NT2/D1 (cell line): ENCODE measurements around the gene TBL3.
A peak's percentile ranks its signal among the peaks of the same experiment; 100 is the strongest.

Experiments
- DNase-seq: peaks from one replicate; pipeline ENCODE4 v3.0.0-alpha.2; 2011; ENCODE audit warnings: low read depth, low spot score
- H3K27me3 ChIP-seq: 2 replicates; pipeline ENCODE4 v1.6.0; 2011; ENCODE audit warnings: mild to moderate bottlenecking; ENCODE audit not compliant: insufficient read length, insufficient read depth
- H3K36me3 ChIP-seq: 2 replicates; pipeline ENCODE4 v1.6.1; 2011; ENCODE audit warnings: mild to moderate bottlenecking, low read length, mixed read lengths; ENCODE audit not compliant: insufficient read depth, insufficient read length
- H3K4me1 ChIP-seq: 2 replicates; pipeline ENCODE4 v1.5.1; 2011; ENCODE audit not compliant: insufficient read depth, insufficient read length
- H3K4me3 ChIP-seq: 2 replicates; pipeline ENCODE4 v1.5.1; 2011; ENCODE audit warnings: low read depth; ENCODE audit not compliant: insufficient read length
- H3K9ac ChIP-seq: 2 replicates; pipeline ENCODE4 v1.6.0; 2011; ENCODE audit warnings: low read depth; ENCODE audit not compliant: insufficient read length
- H3K9me3 ChIP-seq: 2 replicates; pipeline ENCODE4 v1.5.1; 2011; ENCODE audit warnings: mild to moderate bottlenecking, low read length; ENCODE audit not compliant: insufficient read depth
- SUZ12 ChIP-seq: IDR thresholded peaks from 2 replicates; pipeline ENCODE4 v1.6.1; 2011; ENCODE audit not compliant: insufficient read length, insufficient read depth; ENCODE audit errors: extremely low read depth
- YY1 ChIP-seq: IDR thresholded peaks from 2 replicates; pipeline ENCODE4 v1.6.1; 2011; ENCODE audit not compliant: insufficient read length, insufficient read depth
- ZNF274 ChIP-seq: IDR thresholded peaks from 2 replicates; pipeline ENCODE4 v1.6.1; 2011; ENCODE audit warnings: mild to moderate bottlenecking, low read depth, low read length

The TBL3 gene

DNA sequence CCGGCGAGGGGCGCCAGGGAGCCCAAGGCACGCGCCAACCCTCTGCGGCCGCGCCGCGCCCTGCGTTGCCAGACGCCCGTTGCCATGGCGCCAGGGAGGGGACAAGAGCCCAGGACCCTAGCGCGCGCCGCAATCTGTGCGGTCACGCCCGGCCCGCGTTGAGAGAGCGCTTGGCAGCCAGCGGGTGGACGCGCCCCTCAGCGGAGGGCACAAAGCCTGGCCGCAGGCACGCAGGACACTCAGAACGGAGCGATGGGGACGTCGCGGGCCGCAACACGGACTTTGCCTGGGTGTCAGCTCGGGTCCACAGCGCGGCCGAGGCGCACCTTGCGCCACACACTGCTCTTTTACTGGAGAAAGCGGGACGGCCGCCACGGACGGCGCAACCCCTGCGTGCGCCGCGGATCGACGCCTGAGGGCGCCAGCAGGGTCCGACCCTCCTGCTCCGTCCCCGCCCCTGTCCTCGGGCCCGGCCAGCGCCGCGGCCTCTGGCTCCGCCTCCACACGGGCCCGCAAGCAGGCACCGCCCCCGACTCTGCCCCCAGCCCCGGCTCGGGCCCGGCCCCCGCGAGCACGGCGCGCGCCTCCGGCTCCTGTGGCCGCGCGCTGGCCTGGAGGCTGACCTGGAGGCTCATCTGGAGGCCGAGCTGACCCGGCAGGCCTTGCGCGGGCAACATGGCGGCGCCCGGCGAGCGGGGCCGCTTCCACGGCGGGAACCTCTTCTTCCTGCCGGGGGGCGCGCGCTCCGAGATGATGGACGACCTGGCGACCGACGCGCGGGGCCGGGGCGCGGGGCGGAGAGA, 11.9 kb downstream of the TBL3 start, which contains the start of gene GFER:
GFER (plus strand) TSS at position 650 of the 803 bp plus-strand sequence; CDS start at position 676, 26 bp downstream.
- Histone ChIP-seq H3K4me1 (peaks cover 33% of the 10 kb centered on the region), H3K4me3 (peak within 1 kb of the TSS; percentile 89), H3K9me3 (no peaks in the 10 kb centered on the region), H3K27me3 (peaks cover 3% of the 10 kb centered on the region), H3K9ac (peak within 1 kb of the TSS; percentile 97), H3K36me3 (peaks cover 47% of the 10 kb centered on the region)
- TF ChIP-seq ZNF274 = no peak
- peak; percentile 90 for TF ChIP-seq YY1
- peak; percentile 92 for DNase-seq

DNA sequence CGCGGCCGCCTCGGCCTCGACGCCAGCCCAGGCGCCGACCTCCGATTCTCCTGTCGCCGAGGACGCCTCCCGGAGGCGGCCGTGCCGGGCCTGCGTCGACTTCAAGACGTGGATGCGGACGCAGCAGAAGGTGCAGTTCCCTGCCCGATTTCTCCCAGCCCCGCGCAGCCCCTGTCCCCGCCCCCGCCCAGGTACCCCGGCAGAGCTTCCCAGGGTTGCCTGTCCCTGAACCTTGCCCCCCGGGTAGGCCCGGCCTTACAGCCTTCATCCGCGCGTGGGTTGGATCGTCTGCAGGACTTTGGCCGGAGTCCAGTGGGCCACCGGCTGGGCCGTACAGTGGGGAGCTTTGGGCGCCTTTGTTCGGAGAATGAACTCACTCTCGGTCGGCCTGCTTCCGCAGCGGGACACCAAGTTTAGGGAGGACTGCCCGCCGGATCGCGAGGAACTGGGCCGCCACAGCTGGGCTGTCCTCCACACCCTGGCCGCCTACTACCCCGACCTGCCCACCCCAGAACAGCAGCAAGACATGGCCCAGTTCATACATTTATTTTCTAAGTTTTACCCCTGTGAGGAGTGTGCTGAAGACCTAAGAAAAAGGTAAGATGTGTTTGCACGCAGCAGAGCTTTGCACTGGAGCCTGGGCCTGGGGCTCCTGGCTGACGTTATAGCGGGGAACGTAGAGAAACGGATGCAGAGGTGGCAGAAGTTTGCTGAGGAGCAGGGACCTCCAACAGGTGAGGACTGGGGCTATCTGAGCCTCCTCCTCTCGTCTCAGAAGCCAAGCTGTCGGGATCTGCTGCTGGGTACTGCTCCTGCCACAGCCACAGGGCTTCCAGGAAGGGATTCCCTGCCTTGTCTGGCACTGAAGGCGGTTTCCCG, 12.7 kb downstream of the TBL3 start:
- DNase-seq = no peak
- TF ChIP-seq SUZ12 (no peak), ZNF274 (no peak), YY1 (no peak)
- peak overlapping the region; percentile 97 for H3K9ac ChIP-seq
- H3K9me3 ChIP-seq = no peaks in the 10 kb centered on the region
- peaks cover 39% of the 10 kb centered on the region for H3K36me3 ChIP-seq
- peaks cover 38% of the 10 kb centered on the region for H3K4me1 ChIP-seq
- peak overlapping the region; percentile 89 for H3K4me3 ChIP-seq
- H3K27me3 ChIP-seq = peaks cover 11% of the 10 kb centered on the region

DNA sequence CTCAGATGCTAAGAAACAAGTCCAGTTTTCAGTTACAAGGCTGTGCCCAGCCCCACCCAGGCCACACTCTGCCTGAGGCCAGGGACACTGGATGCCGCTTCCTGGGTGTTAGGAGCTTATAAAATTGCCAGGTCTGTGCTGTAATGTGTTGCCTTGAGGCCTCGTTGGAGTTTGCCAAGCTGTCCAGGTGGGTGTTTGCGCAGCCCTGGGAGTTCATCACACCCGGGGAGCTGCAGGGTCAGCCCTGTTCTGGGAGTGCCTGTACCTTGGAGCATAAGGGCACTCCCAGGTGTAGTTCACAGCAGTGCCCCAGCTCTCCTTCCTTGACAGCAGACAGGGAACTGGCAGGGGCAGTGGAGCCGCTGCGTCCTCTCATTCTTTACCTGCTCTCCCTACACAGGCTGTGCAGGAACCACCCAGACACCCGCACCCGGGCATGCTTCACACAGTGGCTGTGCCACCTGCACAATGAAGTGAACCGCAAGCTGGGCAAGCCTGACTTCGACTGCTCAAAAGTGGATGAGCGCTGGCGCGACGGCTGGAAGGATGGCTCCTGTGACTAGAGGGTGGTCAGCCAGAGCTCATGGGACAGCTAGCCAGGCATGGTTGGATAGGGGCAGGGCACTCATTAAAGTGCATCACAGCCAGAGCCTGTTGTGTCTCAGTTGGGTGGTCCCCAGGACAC, 13.8 kb downstream of the TBL3 start:
- H3K9ac ChIP-seq = peak overlapping the region; percentile 61
- no peak for DNase-seq
- peaks cover 14% of the 10 kb centered on the region for H3K27me3 ChIP-seq
- no peaks in the 10 kb centered on the region for H3K9me3 ChIP-seq
- TF ChIP-seq YY1 (no peak), SUZ12 (no peak), ZNF274 (no peak)
- peaks cover 38% of the 10 kb centered on the region for H3K4me1 ChIP-seq
- peaks cover 30% of the 10 kb centered on the region for H3K36me3 ChIP-seq
- peak overlapping the region; percentile 89 for H3K4me3 ChIP-seq

DNA sequence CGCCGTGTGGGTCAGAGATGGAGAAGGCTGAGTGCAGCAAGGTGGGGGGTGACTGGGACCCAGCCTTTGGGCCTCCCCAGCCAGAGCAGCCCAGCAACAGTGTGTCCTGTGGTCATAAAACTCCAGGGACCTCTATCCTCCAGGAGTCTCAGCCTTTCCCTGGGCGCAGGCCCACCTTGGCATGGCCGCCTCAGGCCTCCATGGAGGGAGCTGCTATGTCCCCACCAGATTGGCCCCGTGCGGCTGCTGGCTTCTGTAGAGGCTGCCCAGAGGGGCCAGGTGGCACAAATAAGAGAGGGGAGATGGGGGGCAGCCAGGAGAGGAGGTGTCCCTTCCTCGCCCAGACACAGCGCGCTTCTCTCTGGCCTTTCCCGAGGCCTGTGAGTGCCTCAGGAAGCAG, 15.3 kb downstream of the TBL3 start:
- TF ChIP-seq ZNF274 (no peak), SUZ12 (no peak), YY1 (no peak)
- peaks cover 30% of the 10 kb centered on the region for H3K36me3 ChIP-seq
- peaks cover 36% of the 10 kb centered on the region for H3K4me1 ChIP-seq
- peaks cover 28% of the 10 kb centered on the region for H3K27me3 ChIP-seq
- no peak overlapping the region for H3K9ac ChIP-seq
- DNase-seq = no peak
- no peak overlapping the region for H3K4me3 ChIP-seq
- H3K9me3 ChIP-seq = no peaks in the 10 kb centered on the region

DNA sequence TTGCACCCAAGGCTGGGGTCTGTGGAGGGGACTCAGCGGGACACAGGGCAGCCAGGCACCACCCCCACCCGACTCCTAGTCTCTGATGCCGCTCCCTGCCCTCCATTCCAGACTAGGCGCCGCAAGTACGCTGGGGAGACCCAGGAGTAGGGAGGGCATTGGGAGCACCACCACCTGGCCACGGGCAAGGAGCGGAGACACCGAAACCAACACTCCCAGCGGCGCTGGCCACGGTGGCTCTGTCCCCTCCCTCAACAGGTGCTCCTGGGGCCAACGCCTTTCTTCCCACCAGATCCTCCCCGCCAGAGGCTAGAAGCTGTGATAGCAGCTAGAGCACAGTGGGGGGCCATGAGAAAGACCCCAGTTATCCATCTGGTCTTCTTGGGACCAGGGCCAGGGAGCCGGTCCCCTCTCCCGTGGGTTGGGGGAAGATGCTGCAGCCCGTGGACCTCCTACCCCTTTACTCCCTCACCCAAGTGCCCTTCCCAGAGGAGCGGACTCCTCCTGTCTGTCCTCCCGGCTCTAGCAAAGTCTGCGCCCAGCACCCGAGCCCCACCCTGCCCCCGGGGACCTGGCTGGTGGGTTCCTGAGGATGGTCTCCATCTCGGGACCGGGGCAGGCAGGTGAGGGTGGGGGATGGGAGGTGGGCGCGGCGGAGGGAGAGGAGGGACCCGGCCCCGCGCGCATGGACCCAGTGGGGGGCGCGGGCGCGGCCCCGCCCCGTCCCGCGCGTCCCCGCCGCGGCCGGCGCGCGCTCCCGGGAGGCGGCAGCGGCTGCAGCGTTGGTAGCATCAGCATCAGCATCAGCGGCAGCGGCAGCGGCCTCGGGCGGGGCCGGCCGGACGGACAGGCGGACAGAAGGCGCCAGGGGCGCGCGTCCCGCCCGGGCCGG, 17.6 kb downstream of the TBL3 start, which contains the start of gene SYNGR3:
SYNGR3 (plus strand) TSS at position 762 of the 892 bp plus-strand sequence. CDS start 133 bp downstream, outside the sequence.
- Histone ChIP-seq H3K4me3 (peak within 1 kb of the TSS; percentile 63), H3K4me1 (peaks cover 45% of the 10 kb centered on the region)

DNA sequence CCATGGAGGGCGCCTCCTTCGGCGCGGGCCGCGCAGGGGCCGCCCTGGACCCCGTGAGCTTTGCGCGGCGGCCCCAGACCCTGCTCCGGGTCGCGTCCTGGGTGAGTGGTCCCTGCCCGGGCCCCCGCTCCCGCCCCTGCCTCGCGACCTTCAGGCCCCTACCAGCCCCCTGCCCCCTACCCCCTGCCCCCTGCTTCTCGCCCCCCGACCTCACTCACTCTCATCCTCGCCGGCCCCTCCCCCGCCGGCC, 18.2 kb downstream of the TBL3 start:
- Histone ChIP-seq H3K36me3 (peaks cover 31% of the 10 kb centered on the region), H3K9me3 (no peaks in the 10 kb centered on the region), H3K9ac (peak overlapping the region; percentile 58), H3K4me3 (peak overlapping the region; percentile 49), H3K4me1 (peaks cover 45% of the 10 kb centered on the region), H3K27me3 (peaks cover 28% of the 10 kb centered on the region)
- TF ChIP-seq SUZ12 (no peak), ZNF274 (no peak), YY1 (no peak)
- no peak for DNase-seq

More for the DNA sequence above, 17.6 kb downstream of the TBL3 start, which contains the start of gene SYNGR3:
- no peak for DNase-seq
- Histone ChIP-seq H3K36me3 (peaks cover 34% of the 10 kb centered on the region), H3K27me3 (peaks cover 28% of the 10 kb centered on the region), H3K9me3 (no peaks in the 10 kb centered on the region), H3K9ac (peak within 1 kb of the TSS; percentile 89)
- no peak for TF ChIP-seq ZNF274
- no peak for TF ChIP-seq SUZ12
